ENCODE measurements around the gene SAPCD1. TPM values are rescaled to one million over a fixed set of nuclear protein-coding genes. Genes with fewer than 3 reads are reported as not detected.
A peak's percentile ranks its signal among the peaks of the same experiment; 100 is the strongest.

Gene SAPCD1
- total RNA-seq, 2 experiments from 2014 or later = 12.8 to 19.2 TPM

- peak overlapping the region; percentile 35 for H3K27ac Mint-ChIP-seq
- no peaks in the 10 kb centered on the region for H3K27me3 Mint-ChIP-seq
- CTCF ChIA-PET = interaction anchor here (0.7 to 1.4 kb wide), 2 partner anchors 11 to 15 kb away, joined by 3 to 5 read pairs; no protein-coding TSS in a partner anchor
- no peaks in the 10 kb centered on the region for H3K9me3 Mint-ChIP-seq (ENCODE audit: low read depth)
- H3K36me3 Mint-ChIP-seq = peaks cover 48% of the 10 kb centered on the region
- H3K4me3 Mint-ChIP-seq = no peak overlapping the region
- no peak for ATAC-seq
- peaks cover 16% of the 10 kb centered on the region for H3K4me1 Mint-ChIP-seq
- no peak for DNase-seq
These were observed 18.0 kb upstream of the SAPCD1 start for GRCh38 chr6:31744422-31744821.

- no peaks in the 10 kb centered on the region for H3K27me3 Mint-ChIP-seq
- H3K4me3 Mint-ChIP-seq = no peak overlapping the region
- CTCF ChIA-PET = interaction anchor here (1.2 to 1.3 kb wide), 2 partner anchors 9 to 20 kb away, joined by 3 to 4 read pairs; no protein-coding TSS in a partner anchor
- ATAC-seq (no peak), DNase-seq (no peak)
- no peaks in the 10 kb centered on the region for H3K9me3 Mint-ChIP-seq (ENCODE audit: low read depth)
- no peak overlapping the region for H3K27ac Mint-ChIP-seq
- H3K4me1 Mint-ChIP-seq = no peaks in the 10 kb centered on the region
- H3K36me3 Mint-ChIP-seq = peaks cover 26% of the 10 kb centered on the region
These were observed 13.0 kb upstream of the SAPCD1 start for GRCh38 chr6:31749301-31750036.

DNA sequence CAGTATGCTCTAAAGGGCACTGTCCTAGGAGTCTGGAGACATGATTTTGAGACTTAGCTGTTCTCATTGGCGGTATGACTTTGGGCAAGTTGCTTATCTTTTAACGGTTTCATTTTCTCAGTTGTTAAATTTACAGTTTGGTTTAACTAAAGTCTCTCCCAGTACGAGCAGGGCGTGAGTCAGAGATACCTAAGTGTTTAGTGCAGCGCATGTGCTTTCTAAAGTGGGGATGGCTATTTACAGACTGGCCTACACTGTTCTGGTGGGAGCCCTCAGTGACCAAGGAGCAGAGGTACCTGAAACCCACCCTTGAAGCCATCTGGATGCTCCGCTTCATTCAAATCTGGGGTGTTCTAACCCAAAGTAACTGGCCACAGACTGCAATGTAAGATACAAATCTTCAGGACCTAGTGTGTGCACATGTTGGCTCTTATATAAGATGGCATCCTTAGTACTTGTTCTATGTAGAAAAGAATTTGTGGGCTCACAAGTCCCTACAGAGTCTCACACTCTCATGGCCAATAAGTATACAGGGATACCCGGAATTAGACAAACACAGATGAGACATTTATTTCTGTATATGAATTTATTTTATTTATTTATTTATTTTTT is 11.9 kb upstream of the SAPCD1 start:
- DNase-seq (no peak), ATAC-seq (no peak)
- Mint-ChIP-seq H3K27me3 (no peaks in the 10 kb centered on the region), H3K4me1 (no peaks in the 10 kb centered on the region), H3K27ac (no peak overlapping the region), H3K9me3 (ENCODE audit: low read depth) (no peaks in the 10 kb centered on the region), H3K36me3 (peaks cover 19% of the 10 kb centered on the region), H3K4me3 (no peak overlapping the region)
- CTCF ChIA-PET = interaction anchor here (1.3 kb wide), 1 partner anchor 19 kb away, joined by 3 read pairs; no protein-coding TSS in a partner anchor

GRCh38 chr6:31752739-31753319 is 9.6 kb upstream of the SAPCD1 start:
- DNase-seq = no peak
- Mint-ChIP-seq H3K27me3 (no peaks in the 10 kb centered on the region), H3K9me3 (ENCODE audit: low read depth) (no peaks in the 10 kb centered on the region), H3K4me1 (no peaks in the 10 kb centered on the region), H3K36me3 (peaks cover 14% of the 10 kb centered on the region), H3K27ac (no peak overlapping the region), H3K4me3 (no peak overlapping the region)
- CTCF ChIA-PET = interaction anchor here (1.1 to 3.0 kb wide), 3 partner anchors 17 to 23 kb away, joined by 3 to 15 read pairs (median 5); no protein-coding TSS in a partner anchor
- ATAC-seq = no peak

GRCh38 chr6:31758281-31758680 is 4.2 kb upstream of the SAPCD1 start:
- DNase-seq (no peak), ATAC-seq (no peak)
- Mint-ChIP-seq H3K9me3 (ENCODE audit: low read depth) (no peaks in the 10 kb centered on the region), H3K4me1 (no peaks in the 10 kb centered on the region), H3K4me3 (no peak overlapping the region), H3K27me3 (no peaks in the 10 kb centered on the region), H3K36me3 (peaks cover 24% of the 10 kb centered on the region), H3K27ac (no peak overlapping the region)
- CTCF ChIA-PET = interaction anchor here (3.5 kb wide), 1 partner anchor 12 kb away, joined by 16 read pairs; no protein-coding TSS in a partner anchor

- no peak for ATAC-seq
- CTCF ChIA-PET = interaction anchor here (2.4 to 3.5 kb wide), 2 partner anchors 9 to 30 kb away, joined by 6 to 16 read pairs; no protein-coding TSS in a partner anchor
- Mint-ChIP-seq H3K9me3 (ENCODE audit: low read depth) (no peaks in the 10 kb centered on the region), H3K4me3 (no peak overlapping the region), H3K27me3 (no peaks in the 10 kb centered on the region), H3K36me3 (peaks cover 28% of the 10 kb centered on the region), H3K27ac (no peak overlapping the region), H3K4me1 (no peaks in the 10 kb centered on the region)
- no peak for DNase-seq
These were observed 1.7 kb upstream of the SAPCD1 start for GRCh38 chr6:31760790-31761189.

DNA sequence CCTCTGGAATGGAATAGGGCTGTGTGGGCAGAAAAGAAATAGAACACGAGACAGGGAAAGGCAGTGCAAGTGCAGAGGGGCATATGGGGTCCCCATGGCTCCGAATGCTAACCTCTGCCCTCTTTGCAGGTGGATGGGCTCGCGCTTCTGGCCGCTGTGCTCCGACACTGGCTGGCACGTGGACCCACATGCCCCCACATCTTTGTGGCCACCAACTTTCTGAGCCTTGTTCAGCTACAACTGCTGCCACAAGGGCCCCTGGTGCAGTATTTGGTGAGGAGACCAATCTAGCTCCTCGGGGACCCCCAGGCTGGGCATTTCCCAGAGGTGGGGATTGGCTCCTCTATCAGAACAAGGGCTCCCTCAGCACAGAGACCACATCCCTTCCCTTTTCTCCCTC is 1.1 kb upstream of the SAPCD1 start:
- Mint-ChIP-seq H3K36me3 (peaks cover 28% of the 10 kb centered on the region), H3K27ac (no peak overlapping the region), H3K4me1 (no peaks in the 10 kb centered on the region), H3K4me3 (no peak overlapping the region), H3K27me3 (no peaks in the 10 kb centered on the region), H3K9me3 (ENCODE audit: low read depth) (no peaks in the 10 kb centered on the region)
- CTCF ChIA-PET = no interaction called here
- DNase-seq (no peak), ATAC-seq (no peak)

GRCh38 chr6:31762878-31763618 is 592 bp downstream of the SAPCD1 start:
- DNase-seq (no peak), ATAC-seq (no peak)
- H3K36me3 Mint-ChIP-seq = peaks cover 28% of the 10 kb centered on the region

GRCh38 chr6:31763619-31763940 is 1.1 kb downstream of the SAPCD1 start:
- Mint-ChIP-seq H3K9me3 (ENCODE audit: low read depth) (no peaks in the 10 kb centered on the region), H3K36me3 (peaks cover 26% of the 10 kb centered on the region), H3K27ac (no peak overlapping the region), H3K4me3 (no peak overlapping the region), H3K27me3 (no peaks in the 10 kb centered on the region), H3K4me1 (peaks cover 4% of the 10 kb centered on the region)
- CTCF ChIA-PET = no interaction called here
- no peak for ATAC-seq
- DNase-seq = no peak

More at GRCh38 chr6:31762878-31763618, 592 bp downstream of the SAPCD1 start:
- H3K9me3 Mint-ChIP-seq (ENCODE audit: low read depth) = no peaks in the 10 kb centered on the region
- no peak overlapping the region for H3K27ac Mint-ChIP-seq
- CTCF ChIA-PET = no interaction called here
- no peak overlapping the region for H3K4me3 Mint-ChIP-seq
- peaks cover under 1% of the 10 kb centered on the region for H3K4me1 Mint-ChIP-seq
- no peaks in the 10 kb centered on the region for H3K27me3 Mint-ChIP-seq

GRCh38 chr6:31764198-31764597 is 1.7 kb downstream of the SAPCD1 start:
- H3K27ac Mint-ChIP-seq = peak overlapping the region; percentile 17
- CTCF ChIA-PET = no interaction called here
- H3K9me3 Mint-ChIP-seq (ENCODE audit: low read depth) = no peaks in the 10 kb centered on the region
- no peaks in the 10 kb centered on the region for H3K27me3 Mint-ChIP-seq
- ATAC-seq (no peak), DNase-seq (no peak)
- H3K36me3 Mint-ChIP-seq = peaks cover 23% of the 10 kb centered on the region
- peaks cover 4% of the 10 kb centered on the region for H3K4me1 Mint-ChIP-seq
- H3K4me3 Mint-ChIP-seq = no peak overlapping the region

DNA sequence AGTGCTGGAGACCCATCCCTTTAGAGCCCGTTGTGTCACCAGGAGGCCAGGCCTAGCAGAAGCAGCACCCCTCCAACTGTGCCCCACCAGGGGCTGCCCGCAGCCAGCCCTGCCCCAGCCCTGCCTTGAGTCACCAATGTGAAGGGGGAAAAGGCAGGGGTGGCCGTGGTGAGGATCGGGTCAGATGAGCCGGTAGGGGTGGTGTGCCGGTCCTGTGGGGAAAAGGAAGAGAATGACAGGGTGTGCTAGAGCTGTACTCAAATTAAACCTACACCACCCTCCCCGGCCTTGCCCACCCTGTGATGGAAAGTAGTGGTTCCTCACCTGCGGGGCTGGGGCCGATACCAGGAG is 3.1 kb downstream of the SAPCD1 start:
- Mint-ChIP-seq H3K36me3 (peaks cover 17% of the 10 kb centered on the region), H3K27me3 (no peaks in the 10 kb centered on the region), H3K4me1 (peaks cover 13% of the 10 kb centered on the region), H3K9me3 (ENCODE audit: low read depth) (no peaks in the 10 kb centered on the region), H3K27ac (no peak overlapping the region), H3K4me3 (no peak overlapping the region)
- CTCF ChIA-PET = no interaction called here
- ATAC-seq (no peak), DNase-seq (no peak)

DNA sequence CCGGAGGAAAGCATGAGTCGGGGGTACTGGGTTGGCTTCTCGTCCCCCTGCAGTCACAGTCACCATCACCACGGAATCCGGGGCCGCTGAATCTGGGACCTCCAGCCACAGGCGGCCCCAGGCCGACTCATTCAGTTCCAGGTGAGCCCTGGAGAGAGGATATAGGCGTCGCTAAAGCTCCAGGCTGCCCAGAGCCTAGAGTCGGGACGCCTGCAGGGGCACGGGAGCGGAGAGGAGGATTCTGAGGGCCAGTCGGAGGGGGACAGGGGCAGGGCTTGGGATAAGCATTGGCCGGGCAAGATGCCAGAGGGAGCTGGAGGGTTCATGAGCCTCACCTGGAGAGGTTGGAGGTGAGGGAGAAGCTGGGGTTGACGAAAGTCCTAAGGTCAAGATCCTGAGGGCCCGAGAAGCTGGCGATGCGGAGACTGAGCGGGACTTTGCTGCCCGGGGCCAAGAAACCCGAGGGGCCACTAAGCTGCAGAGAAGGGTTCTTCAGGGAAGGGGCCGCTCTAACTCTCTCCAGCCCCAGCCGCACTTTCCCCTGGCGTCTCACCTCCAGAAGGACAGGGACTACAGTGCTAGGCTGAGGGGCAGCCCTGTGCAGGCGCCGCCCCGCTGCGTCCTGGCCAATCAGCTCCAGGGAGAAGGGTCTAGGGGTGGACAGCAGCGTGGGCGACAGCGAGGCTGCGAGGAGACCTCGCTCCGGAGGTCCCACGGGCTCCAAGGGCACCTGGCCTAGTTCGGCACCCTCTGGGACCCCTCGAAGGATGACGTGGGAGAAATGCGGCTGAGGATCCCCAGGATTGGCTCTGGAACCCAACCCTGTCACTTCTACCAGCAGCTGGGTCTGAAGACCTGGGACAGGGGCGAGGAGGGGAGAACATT is 3.7 kb downstream of the SAPCD1 start:
- ATAC-seq (no peak), DNase-seq (no peak)
- H3K4me3 Mint-ChIP-seq = no peak overlapping the region
- H3K27ac Mint-ChIP-seq = no peak overlapping the region
- CTCF ChIA-PET = no interaction called here
- H3K4me1 Mint-ChIP-seq = peaks cover 15% of the 10 kb centered on the region
- no peaks in the 10 kb centered on the region for H3K27me3 Mint-ChIP-seq
- H3K9me3 Mint-ChIP-seq (ENCODE audit: low read depth) = no peaks in the 10 kb centered on the region
- peaks cover 12% of the 10 kb centered on the region for H3K36me3 Mint-ChIP-seq

Data from activated CD8-positive, alpha-beta memory T cell treated with anti-CD3 and anti-CD28 coated beads, Interleukin-2, amount 10 ng/mL, durations not matched to agents 7 days and 5 days (primary cell).